Mucosa of rectum (tissue), 2 donors: ENCODE measurements around the gene TMEM269.
A peak's percentile ranks its signal among the peaks of the same experiment; 100 is the strongest.
"Not testable (repeated sequence)": the region's sequence is repeated elsewhere in the genome, so short reads cannot be mapped to it uniquely, and the experiment has no call there.

Experiments used
- H3K27ac ChIP-seq, 2 donors: one replicate each; pipeline ENCODE4 v1.7.0; 2013; ENCODE audit warnings: inconsistent platforms in 2 of 2, low read depth in 2 of 2, low read length in 2 of 2
- H3K27me3 ChIP-seq, 2 donors: one replicate each; pipeline ENCODE4 v1.7.0; 2013; ENCODE audit warnings: low read length in 2 of 2; ENCODE audit not compliant: control insufficient read depth in 2 of 2, insufficient read depth in 2 of 2
- H3K36me3 ChIP-seq, 2 donors: one replicate each; pipeline ENCODE4 v1.7.0; 2013; ENCODE audit warnings: low read length in 2 of 2; ENCODE audit not compliant: control insufficient read depth in 2 of 2, insufficient read depth in 2 of 2
- H3K4me1 ChIP-seq, 2 donors: one replicate each; pipeline ENCODE4 v1.7.0; 2013; ENCODE audit warnings: low read length in 2 of 2, mild to moderate bottlenecking in 1 of 2; ENCODE audit not compliant: control insufficient read depth in 2 of 2, insufficient read depth in 2 of 2
- H3K4me3 ChIP-seq, 2 donors: one replicate each; pipeline ENCODE4 v1.7.0; 2013; ENCODE audit warnings: low read length in 2 of 2
- H3K9ac ChIP-seq, 2 donors: one replicate each; pipeline ENCODE4 v1.7.0; 2013; ENCODE audit warnings: low read length in 2 of 2, low read depth in 1 of 2, mild to moderate bottlenecking in 1 of 2
- H3K9me3 ChIP-seq, 2 donors: one replicate each; pipeline ENCODE4 v1.7.0; 2013; ENCODE audit warnings: low read length in 2 of 2; ENCODE audit not compliant: control insufficient read depth in 2 of 2
- donor health status: healthy.
- donor health status: Normal muscosa, but diverticular disease.

The TMEM269 gene

DNA sequence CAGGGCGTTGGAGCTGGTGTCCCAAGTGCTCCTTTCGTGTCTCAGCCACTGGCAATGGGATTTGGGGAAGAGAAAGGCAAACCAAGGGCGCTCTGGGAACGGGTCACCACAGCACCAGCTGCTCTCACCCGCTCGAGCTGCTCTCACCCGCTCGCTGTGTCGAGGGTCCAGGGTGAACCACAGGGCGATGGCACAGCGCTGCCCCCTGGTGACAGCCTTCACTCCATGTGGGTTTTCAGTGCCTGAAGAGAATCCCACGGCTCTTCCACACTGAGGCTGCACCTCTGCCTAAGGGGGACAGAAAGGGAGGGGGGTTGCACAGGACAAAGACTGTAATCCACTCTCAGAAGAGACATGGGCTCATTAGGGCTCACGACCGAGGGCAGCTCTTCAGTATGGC is 37.7 kb upstream of the TMEM269 start:
- no peaks in the 10 kb centered on the region for H3K9me3 ChIP-seq
- no peaks in the 10 kb centered on the region for H3K27me3 ChIP-seq
- peaks cover 12 to 15% of the 10 kb centered on the region in 2 donors for H3K36me3 ChIP-seq
- no peak overlapping the region for H3K27ac ChIP-seq
- H3K4me3 ChIP-seq, result no peak overlapping the region
- H3K9ac ChIP-seq, result no peak overlapping the region
- no peaks in the 10 kb centered on the region for H3K4me1 ChIP-seq

DNA sequence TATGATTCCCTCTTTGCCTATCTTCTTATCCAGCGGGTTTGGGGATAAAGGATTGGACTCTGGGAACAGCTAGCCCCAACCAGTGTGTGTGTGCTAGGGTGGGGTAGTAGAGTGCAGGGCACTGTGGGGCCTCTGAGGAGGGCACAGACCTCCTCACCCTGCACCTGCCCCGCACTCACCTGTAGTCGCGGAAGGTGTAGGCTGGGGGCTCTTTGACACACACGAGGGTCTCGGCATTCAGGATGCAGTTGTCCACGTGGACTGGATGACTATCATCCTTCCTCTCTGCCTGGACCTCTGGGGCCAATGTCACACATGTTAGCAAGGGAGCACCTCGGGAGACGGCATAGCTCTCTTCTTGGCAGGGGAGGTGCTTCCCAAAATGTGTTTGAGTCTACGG is 36.8 kb upstream of the TMEM269 start:
- Histone ChIP-seq H3K4me1 (no peaks in the 10 kb centered on the region), H3K9me3 (no peaks in the 10 kb centered on the region), H3K36me3 (peaks cover 15 to 19% of the 10 kb centered on the region in 2 donors), H3K27me3 (no peaks in the 10 kb centered on the region), H3K4me3 (no peak overlapping the region), H3K27ac (no peak overlapping the region), H3K9ac (no peak overlapping the region)

DNA sequence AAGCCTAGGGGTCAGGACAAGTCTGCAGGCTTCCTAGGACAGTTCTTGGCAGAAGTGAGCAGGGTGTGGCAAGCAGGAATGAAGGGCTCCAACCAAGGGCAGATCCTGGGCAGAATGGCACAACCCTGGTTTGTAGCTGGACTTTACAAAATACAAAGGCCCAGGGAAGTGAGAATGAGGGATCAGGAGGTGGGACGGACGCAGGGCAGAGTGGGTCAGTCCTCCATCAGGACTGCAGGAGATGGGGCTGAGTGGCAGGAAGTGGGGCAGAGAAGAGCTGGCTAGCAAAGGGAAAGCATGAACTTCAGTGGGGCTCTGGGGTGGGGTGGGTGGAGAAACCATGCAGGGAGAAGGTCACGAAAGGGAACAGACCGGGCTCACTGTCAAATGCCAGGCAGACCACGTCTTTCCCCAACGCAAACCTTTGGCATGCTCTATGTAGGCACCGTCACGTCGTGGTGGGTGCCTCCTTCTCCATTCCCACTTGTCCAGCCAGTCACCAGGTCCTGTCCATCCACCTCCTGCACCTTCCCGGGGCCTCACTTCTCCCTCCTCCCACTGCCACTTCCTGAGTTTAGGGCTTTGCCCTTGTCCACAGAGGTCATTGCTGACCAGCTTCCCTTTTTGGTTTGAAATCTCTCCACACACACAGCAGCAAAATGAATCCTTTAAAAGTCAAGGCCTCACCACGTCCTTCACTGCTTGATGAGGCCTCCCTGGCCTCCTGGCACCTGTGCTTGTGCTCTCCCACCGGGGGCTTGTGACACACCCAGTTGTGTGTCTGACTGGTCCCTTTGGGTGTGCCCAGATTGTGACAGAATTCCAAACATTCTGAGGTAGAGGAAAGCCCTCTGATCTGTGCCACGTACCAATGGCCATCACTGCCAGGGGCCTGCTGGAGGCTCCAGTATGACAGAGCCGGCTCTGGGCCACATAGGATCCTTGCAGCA is 36.1 kb upstream of the TMEM269 start:
- no peaks in the 10 kb centered on the region for H3K9me3 ChIP-seq
- H3K4me1 ChIP-seq, result no peaks in the 10 kb centered on the region
- no peak overlapping the region for H3K9ac ChIP-seq
- peaks cover 15 to 19% of the 10 kb centered on the region in 2 donors for H3K36me3 ChIP-seq
- H3K4me3 ChIP-seq, result no peak overlapping the region
- H3K27ac ChIP-seq, result no peak overlapping the region
- H3K27me3 ChIP-seq, result no peaks in the 10 kb centered on the region

DNA sequence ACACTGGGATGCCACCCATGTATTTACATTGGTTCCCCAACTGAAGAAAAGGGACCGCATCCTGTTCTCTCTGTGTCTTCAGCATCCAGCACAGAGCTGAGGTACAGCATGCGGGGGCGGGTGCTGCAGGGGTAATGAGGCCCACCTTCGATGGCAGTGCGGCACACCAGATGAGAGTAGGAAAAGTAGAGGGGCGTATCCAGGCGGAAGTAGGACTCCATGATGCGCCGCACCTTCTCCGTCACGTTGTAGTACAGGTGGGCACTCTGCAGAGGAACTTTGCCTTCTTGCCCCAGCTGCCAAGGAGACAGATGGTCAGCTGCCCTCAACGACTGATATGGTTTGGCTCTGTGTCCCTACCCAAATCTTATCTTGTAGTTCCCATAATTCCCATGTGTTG is 34.8 kb upstream of the TMEM269 start:
- no peak overlapping the region for H3K9ac ChIP-seq
- H3K4me3 ChIP-seq, result no peak overlapping the region
- peaks cover 23 to 32% of the 10 kb centered on the region in 2 donors for H3K36me3 ChIP-seq
- no peak overlapping the region for H3K27ac ChIP-seq
- H3K27me3 ChIP-seq, result no peaks in the 10 kb centered on the region
- no peaks in the 10 kb centered on the region for H3K4me1 ChIP-seq
- no peaks in the 10 kb centered on the region for H3K9me3 ChIP-seq

DNA sequence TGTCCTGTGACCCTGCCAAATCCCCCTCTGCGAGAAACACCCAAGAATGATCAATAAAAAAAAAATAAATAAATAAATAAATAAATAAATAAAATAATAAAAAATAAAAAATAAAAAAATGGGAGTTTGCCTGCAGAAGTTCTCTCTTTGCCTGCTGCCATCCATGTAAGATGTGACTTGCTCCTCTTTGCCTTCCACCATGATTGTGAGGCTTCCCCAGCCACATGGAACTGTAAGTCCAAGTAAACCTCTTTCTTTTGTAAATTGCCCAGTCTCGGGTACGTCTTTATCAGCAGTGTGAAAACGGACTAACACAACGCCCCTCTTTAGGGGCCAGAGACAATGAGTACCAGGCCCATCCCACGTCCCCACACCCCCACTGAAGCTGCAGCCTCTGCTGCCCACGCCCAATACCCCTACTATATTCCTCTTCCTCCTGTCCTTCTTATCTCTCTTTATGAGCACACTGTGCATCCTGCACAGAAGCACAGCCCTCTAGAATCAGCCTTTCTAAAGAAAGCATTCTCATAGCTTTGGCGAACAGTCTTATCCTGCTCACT is 33.2 kb upstream of the TMEM269 start:
- not testable (repeated sequence) for H3K27ac ChIP-seq, H3K27me3 ChIP-seq, H3K9me3 ChIP-seq, H3K9ac ChIP-seq, H3K4me1 ChIP-seq, H3K4me3 ChIP-seq
- peaks cover 20 to 36% of the 10 kb centered on the region in 2 donors for H3K36me3 ChIP-seq

DNA sequence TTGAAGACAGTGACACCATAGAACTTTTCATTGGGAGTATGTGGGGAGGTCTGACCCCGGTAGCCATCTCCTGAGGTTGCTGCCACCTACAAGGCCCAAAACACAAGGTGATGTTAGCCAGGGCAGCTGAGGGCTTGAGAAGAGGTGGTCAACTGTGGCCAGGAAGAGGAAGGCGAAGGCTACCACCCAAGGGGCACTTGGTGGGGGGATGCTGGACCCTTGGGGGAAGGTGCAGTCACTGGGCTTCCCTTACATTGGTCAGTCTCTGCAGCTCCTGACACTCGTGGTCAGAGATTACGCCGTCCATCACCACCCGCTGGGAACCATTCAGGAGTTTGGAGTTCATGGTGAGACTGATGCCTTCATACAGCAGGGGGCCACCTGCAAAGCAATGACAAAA is 32.5 kb upstream of the TMEM269 start:
- H3K27ac ChIP-seq, result no peak overlapping the region
- no peak overlapping the region for H3K4me3 ChIP-seq
- no peaks in the 10 kb centered on the region for H3K4me1 ChIP-seq
- no peaks in the 10 kb centered on the region for H3K9me3 ChIP-seq
- no peaks in the 10 kb centered on the region for H3K27me3 ChIP-seq
- peaks cover 20 to 35% of the 10 kb centered on the region in 2 donors for H3K36me3 ChIP-seq
- no peak overlapping the region for H3K9ac ChIP-seq

DNA sequence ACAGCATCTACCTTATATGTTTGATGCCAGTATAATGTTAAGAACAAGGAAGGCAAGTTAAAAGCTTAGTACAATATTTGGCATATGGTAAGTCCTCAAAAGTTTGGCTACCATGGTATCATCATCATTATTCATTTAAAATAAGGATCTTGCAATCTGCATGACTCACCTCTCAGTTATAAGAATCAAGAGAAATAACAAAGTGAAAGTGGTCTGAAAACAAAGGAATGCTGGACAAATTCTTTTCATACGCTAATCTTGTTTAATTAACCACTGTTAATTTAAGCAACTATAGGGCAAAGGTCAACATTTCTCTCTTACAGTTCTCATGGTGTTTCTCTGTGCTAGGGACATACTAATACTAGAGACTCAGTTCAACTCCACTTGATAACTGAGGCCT is 31.7 kb upstream of the TMEM269 start:
- H3K27ac ChIP-seq, result no peak overlapping the region
- H3K4me3 ChIP-seq, result no peak overlapping the region
- H3K36me3 ChIP-seq, result peaks cover 26 to 41% of the 10 kb centered on the region in 2 donors
- H3K27me3 ChIP-seq, result no peaks in the 10 kb centered on the region
- no peaks in the 10 kb centered on the region for H3K4me1 ChIP-seq
- no peaks in the 10 kb centered on the region for H3K9me3 ChIP-seq
- no peak overlapping the region for H3K9ac ChIP-seq

DNA sequence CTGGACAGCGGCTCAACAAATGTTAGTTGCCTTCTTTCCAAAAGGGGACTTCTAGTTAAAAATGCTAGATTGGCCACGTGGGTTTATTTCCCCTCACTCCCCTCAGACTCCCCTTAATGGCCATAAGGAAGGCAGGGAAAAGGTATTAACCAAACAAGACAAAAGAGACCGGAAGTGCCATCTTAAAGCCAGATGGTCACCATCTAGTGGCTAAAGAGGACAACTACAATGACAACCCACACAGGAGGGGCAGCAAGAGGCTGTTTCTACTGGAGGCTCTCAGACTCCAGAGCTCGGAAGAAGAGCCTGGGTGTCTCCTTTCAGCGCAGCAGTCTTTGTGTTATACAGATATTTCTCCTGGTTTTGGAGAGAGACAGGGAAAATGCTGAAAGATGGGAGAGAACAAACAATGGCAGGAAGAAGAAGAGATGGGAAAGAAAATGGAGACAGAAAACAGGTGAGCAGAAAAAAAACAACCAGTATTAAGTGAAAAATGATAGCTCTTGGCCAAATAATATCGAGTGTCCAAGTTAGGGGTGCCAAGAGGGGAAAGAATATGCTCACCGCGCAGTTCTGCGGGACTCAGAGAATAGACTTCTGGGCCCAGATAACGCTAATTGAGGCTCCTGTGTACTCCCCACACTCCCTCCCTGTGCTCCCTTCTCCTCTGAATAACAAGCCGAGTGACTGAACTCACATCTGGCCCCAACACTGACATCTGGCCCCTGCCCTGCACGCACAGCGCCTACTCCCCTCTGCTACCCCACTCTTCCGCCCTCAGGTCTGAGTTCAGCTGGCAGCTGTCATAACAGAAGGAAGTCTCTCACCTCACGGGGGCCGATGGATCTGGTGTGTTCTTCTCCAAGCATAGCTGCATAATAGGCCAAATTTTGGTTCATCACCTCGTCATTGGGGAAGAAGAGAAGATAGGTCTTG is 27.6 kb upstream of the TMEM269 start:
- Histone ChIP-seq H3K36me3 (peaks cover 17 to 36% of the 10 kb centered on the region in 2 donors), H3K9ac (no peak overlapping the region), H3K4me1 (no peaks in the 10 kb centered on the region), H3K27ac (no peak overlapping the region), H3K9me3 (no peaks in the 10 kb centered on the region), H3K4me3 (no peak overlapping the region), H3K27me3 (no peaks in the 10 kb centered on the region)

DNA sequence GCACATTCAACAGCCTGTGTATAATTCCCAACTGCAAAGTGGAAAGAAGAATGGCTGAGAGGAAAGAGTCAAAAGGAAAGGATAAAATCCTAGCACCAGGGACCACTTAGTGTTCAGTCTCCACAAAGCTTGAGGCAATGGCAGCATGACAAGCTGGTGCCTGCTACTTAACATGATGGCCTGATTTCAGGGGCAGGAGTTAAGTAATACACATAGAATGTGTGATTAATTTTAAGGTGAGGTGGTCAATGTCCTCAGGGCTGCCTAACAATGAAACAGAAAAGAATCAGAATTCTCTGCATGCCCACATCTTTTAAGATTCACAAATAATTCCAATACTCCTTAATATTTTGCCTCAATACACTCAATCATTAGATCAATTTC is 26.9 kb upstream of the TMEM269 start:
- no peaks in the 10 kb centered on the region for H3K27me3 ChIP-seq
- H3K4me3 ChIP-seq, result no peak overlapping the region
- H3K9me3 ChIP-seq, result no peaks in the 10 kb centered on the region
- no peak overlapping the region for H3K27ac ChIP-seq
- no peaks in the 10 kb centered on the region for H3K4me1 ChIP-seq
- H3K9ac ChIP-seq, result no peak overlapping the region
- peaks cover 14 to 33% of the 10 kb centered on the region in 2 donors for H3K36me3 ChIP-seq

DNA sequence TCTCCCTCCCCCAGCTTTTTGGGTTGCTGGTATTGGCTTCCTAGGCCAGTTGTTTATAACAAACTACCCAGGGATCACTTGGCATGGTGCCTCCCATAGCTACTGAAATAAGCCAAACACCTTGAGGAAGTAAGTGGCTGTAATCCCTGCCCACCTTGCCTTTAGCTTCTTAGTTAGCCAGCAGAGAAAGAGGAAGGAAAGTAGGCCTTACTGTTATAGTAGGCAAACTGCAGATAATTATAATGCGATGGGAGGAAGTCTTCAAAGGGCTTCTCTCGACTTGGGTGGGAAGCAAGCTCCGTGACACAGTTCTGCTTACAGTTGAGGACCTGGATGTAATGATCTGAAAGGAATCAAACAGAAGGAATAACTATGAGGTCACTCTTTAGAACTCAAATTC is 26.1 kb upstream of the TMEM269 start:
- Histone ChIP-seq H3K27me3 (no peaks in the 10 kb centered on the region), H3K4me3 (no peak overlapping the region), H3K4me1 (no peaks in the 10 kb centered on the region), H3K27ac (no peak overlapping the region), H3K9ac (peak overlapping the region in 1 of 2 donors; percentile 9), H3K36me3 (peaks cover 14 to 33% of the 10 kb centered on the region in 2 donors), H3K9me3 (no peaks in the 10 kb centered on the region)
